NCI-H82 treated with DMSO at 0.1 percent for 48 hours (cell line): Measurements from ENCODE around the gene BGLAP.

Experiments
- DNase-seq: peaks from one replicate; lab custom pipeline; 2025; ENCODE audit not compliant: unreplicated experiment; lab: John Stamatoyannopoulos, UW

BGLAP gene

GRCh38 chr1:156251527-156251926, 9.5 kb downstream of the BGLAP start:
- no peak for DNase-seq

- DNase-seq: no peak
Observed at GRCh38 chr1:156253634-156254033, 11.7 kb downstream of the BGLAP start.

- no peak for DNase-seq
Observed at GRCh38 chr1:156257711-156258110, 15.7 kb downstream of the BGLAP start.

- no peak for DNase-seq
Observed at GRCh38 chr1:156258859-156259258, 16.9 kb downstream of the BGLAP start.

GRCh38 chr1:156259805-156260204, 17.8 kb downstream of the BGLAP start:
- no peak for DNase-seq

GRCh38 chr1:156260896-156261295, 18.9 kb downstream of the BGLAP start:
- no peak for DNase-seq

- DNase-seq: no peak
Observed at GRCh38 chr1:156262461-156263287, 20.7 kb downstream of the BGLAP start.

- DNase-seq: no peak
Observed at GRCh38 chr1:156263288-156263655, 21.3 kb downstream of the BGLAP start.

- no peak for DNase-seq
Observed at GRCh38 chr1:156266051-156266450, 24.1 kb downstream of the BGLAP start.

GRCh38 chr1:156268336-156268735, 26.4 kb downstream of the BGLAP start:
- DNase-seq: no peak

GRCh38 chr1:156270314-156270713, 28.3 kb downstream of the BGLAP start:
- no peak for DNase-seq

- no peak for DNase-seq
Observed at GRCh38 chr1:156276532-156276931, 34.5 kb downstream of the BGLAP start.

GRCh38 chr1:156276966-156277381, 35.0 kb downstream of the BGLAP start:
- no peak for DNase-seq

- DNase-seq: no peak
Observed at GRCh38 chr1:156279837-156280236, 37.9 kb downstream of the BGLAP start.

GRCh38 chr1:156281281-156281680, 39.3 kb downstream of the BGLAP start:
- no peak for DNase-seq

GRCh38 chr1:156281693-156282478, 39.9 kb downstream of the BGLAP start:
- DNase-seq: peak; percentile 34

GRCh38 chr1:156282479-156283222, 40.7 kb downstream of the BGLAP start, which contains the start of gene SMG5:
SMG5 (minus strand) TSS chr1:156282825; CDS start chr1:156282680, 145 bp downstream.
- DNase-seq: peak; percentile 96

- no peak for DNase-seq
Observed at GRCh38 chr1:156283521-156283920, 41.5 kb downstream of the BGLAP start.

- no peak for DNase-seq
Observed at GRCh38 chr1:156284112-156284511, 42.1 kb downstream of the BGLAP start, which contains the start of gene TMEM79. TMEM79 (plus strand) TSS chr1:156284325; CDS start chr1:156285227, 902 bp downstream.

GRCh38 chr1:156284757-156285156, 42.8 kb downstream of the BGLAP start:
- no peak for DNase-seq

- DNase-seq: no peak
Observed at GRCh38 chr1:156285437-156285836, 43.5 kb downstream of the BGLAP start.
